ENCODE data around the gene KCNK1.

DNA sequence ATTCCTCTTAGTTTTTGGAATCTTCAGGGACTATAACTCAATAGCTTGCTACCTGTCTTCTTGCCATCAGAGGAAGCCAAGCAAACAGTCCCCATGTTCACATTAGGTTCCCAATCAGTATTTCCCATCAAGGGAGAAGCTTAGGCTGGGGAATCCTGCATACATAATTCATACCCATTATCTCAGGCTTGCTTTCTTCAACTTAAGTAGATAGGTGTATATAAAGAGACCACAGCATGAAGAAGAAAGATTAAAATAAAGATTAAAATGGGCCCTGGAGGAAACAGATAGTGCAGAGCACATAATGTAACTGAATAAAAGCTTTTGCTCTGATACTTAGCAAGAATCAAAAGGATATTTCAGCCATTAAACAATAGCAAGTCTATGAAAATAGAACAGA is 29.0 kb upstream of the KCNK1 start:
- TF ChIP-seq EZH2 (IDR thresholded peaks at IDR 0.05; ENCODE audit: low read length, unreplicated experiment) (no peak), EZH2phosphoT487 (IDR thresholded peaks at IDR 0.05; ENCODE audit: borderline replicate concordance, low read length) (no peak)
- TF ChIP-seq, protein P1, sequence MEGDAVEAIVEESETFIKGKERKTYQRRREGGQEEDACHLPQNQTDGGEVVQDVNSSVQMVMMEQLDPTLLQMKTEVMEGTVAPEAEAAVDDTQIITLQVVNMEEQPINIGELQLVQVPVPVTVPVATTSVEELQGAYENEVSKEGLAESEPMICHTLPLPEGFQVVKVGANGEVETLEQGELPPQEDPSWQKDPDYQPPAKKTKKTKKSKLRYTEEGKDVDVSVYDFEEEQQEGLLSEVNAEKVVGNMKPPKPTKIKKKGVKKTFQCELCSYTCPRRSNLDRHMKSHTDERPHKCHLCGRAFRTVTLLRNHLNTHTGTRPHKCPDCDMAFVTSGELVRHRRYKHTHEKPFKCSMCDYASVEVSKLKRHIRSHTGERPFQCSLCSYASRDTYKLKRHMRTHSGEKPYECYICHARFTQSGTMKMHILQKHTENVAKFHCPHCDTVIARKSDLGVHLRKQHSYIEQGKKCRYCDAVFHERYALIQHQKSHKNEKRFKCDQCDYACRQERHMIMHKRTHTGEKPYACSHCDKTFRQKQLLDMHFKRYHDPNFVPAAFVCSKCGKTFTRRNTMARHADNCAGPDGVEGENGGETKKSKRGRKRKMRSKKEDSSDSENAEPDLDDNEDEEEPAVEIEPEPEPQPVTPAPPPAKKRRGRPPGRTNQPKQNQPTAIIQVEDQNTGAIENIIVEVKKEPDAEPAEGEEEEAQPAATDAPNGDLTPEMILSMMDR (conservative IDR thresholded peaks at IDR 0.05; ENCODE audit: low read depth, low read length) = no peak

Measured in PC-3 (cell line).